ENCODE measurements around the gene PRADC1. TPM values are rescaled to one million over a fixed set of nuclear protein-coding genes. Genes with fewer than 3 reads are reported as not detected.

PRADC1 gene
- total RNA-seq = 9.8 and 13.1 TPM in 2 replicates

GRCh38 chr2:73233154-73233931 lies at the start of gene PRADC1:
TSS of gene PRADC1 (minus strand) at chr2:73233239. CDS start at chr2:73233160, 79 bp downstream.

GRCh38 chr2:73233932-73234832 lies 1.1 kb upstream of the PRADC1 start, which contains the start of gene CCT7:
TSS of gene CCT7 (plus strand) at chr2:73234308. CDS start at chr2:73234379, 71 bp downstream.

GRCh38 chr2:73214120-73215035 lies 18.7 kb downstream of the PRADC1 start, which contains the start of gene SMYD5:
TSS of gene SMYD5 (plus strand) at chr2:73214245. CDS start at chr2:73214267, 22 bp downstream.

GRCh38 chr2:73202156-73203054 lies 30.6 kb downstream of the PRADC1 start, which contains the start of gene NOTO:
TSS of gene NOTO (plus strand) at chr2:73202574. CDS start at chr2:73202667, 93 bp downstream.

Other genes starting within 250 kb of the PRADC1 start
- gene SFXN5, start 161.5 kb downstream of the PRADC1 start, total RNA-seq = 11.6 and 14.0 TPM in 2 replicates
- 59.6 and 81.0 TPM in 2 replicates for gene RAB11FIP5, start 120.3 kb downstream of the PRADC1 start, total RNA-seq
- gene NOTO, start 30.7 kb downstream of the PRADC1 start, total RNA-seq = not detected in 2 replicates
- gene SMYD5, start 19.0 kb downstream of the PRADC1 start, total RNA-seq = 23.3 and 29.3 TPM in 2 replicates
- gene CCT7, start 1.1 kb upstream of the PRADC1 start, total RNA-seq = 273 and 296 TPM in 2 replicates
- 0.72 and 2.0 TPM in 2 replicates for gene FBXO41, start 51.2 kb upstream of the PRADC1 start, total RNA-seq
- not detected in 2 replicates for gene EGR4, start 60.3 kb upstream of the PRADC1 start, total RNA-seq
- 18.4 and 19.7 TPM in 2 replicates for gene ALMS1, start 152.6 kb upstream of the PRADC1 start, total RNA-seq

All from smooth muscle cell of the pulmonary artery (primary cell).